Measurements from ENCODE around the gene FSTL4.
"Not testable (repeated sequence)": the region's sequence is repeated elsewhere in the genome, so short reads cannot be mapped to it uniquely, and the experiment has no call there.

Gene FSTL4

GRCh38 chr5:133222521-133222920 lies 389.8 kb downstream of the FSTL4 start:
- DNase-seq (ENCODE audit: low read depth) = no peak

- DNase-seq (ENCODE audit: low read depth) = no peak
Observed at GRCh38 chr5:133222040-133222439, 390.3 kb downstream of the FSTL4 start.

GRCh38 chr5:133220851-133221674 lies 391.3 kb downstream of the FSTL4 start:
- DNase-seq (ENCODE audit: low read depth) = peak; percentile 62

- no peak for DNase-seq (ENCODE audit: low read depth)
Observed at GRCh38 chr5:133219296-133219695, 393.0 kb downstream of the FSTL4 start.

GRCh38 chr5:133216138-133216537 lies 396.2 kb downstream of the FSTL4 start:
- DNase-seq (ENCODE audit: low read depth) = not testable (repeated sequence)

- DNase-seq (ENCODE audit: low read depth) = no peak
Observed at GRCh38 chr5:133214153-133214820, 398.1 kb downstream of the FSTL4 start.

- DNase-seq (ENCODE audit: low read depth) = peak; percentile 9
Observed at GRCh38 chr5:133205649-133206048, 406.7 kb downstream of the FSTL4 start.

- peak; percentile 23 for DNase-seq (ENCODE audit: low read depth)
Observed at GRCh38 chr5:133205204-133205603, 407.1 kb downstream of the FSTL4 start.

GRCh38 chr5:133203317-133204305 lies 408.7 kb downstream of the FSTL4 start:
- no peak for DNase-seq (ENCODE audit: low read depth)

- no peak for DNase-seq (ENCODE audit: low read depth)
Observed at GRCh38 chr5:133202066-133202665, 410.2 kb downstream of the FSTL4 start.

- DNase-seq (ENCODE audit: low read depth) = no peak
Observed at GRCh38 chr5:133201310-133201709, 411.0 kb downstream of the FSTL4 start.

- DNase-seq (ENCODE audit: low read depth) = no peak
Observed at GRCh38 chr5:133200256-133200655, 412.1 kb downstream of the FSTL4 start.

GRCh38 chr5:133199417-133200178 lies 412.7 kb downstream of the FSTL4 start:
- DNase-seq (ENCODE audit: low read depth) = no peak

GRCh38 chr5:133198511-133198910 lies 413.8 kb downstream of the FSTL4 start:
- no peak for DNase-seq (ENCODE audit: low read depth)

- DNase-seq (ENCODE audit: low read depth) = no peak
Observed at GRCh38 chr5:133196441-133197085, 415.8 kb downstream of the FSTL4 start.

GRCh38 chr5:133195250-133195649 lies 417.1 kb downstream of the FSTL4 start:
- no peak for DNase-seq (ENCODE audit: low read depth)

- no peak for DNase-seq (ENCODE audit: low read depth)
Observed at GRCh38 chr5:133193794-133194193, 418.5 kb downstream of the FSTL4 start.

- DNase-seq (ENCODE audit: low read depth) = no peak
Observed at GRCh38 chr5:133192716-133193115, 419.6 kb downstream of the FSTL4 start.

GRCh38 chr5:133189881-133190280 lies 422.5 kb downstream of the FSTL4 start:
- no peak for DNase-seq (ENCODE audit: low read depth)

- DNase-seq (ENCODE audit: low read depth) = no peak
Observed at GRCh38 chr5:133179405-133179804, 432.9 kb downstream of the FSTL4 start.
